Measurements from ENCODE around the gene PLEKHG4.

- TF ChIP-seq EHMT2 (IDR thresholded peaks at IDR 0.05; ENCODE audit: low read depth): no peak
- TF ChIP-seq EP300 (IDR thresholded peaks at IDR 0.05): no peak
- peak; percentile 58 for TF ChIP-seq CTCF (IDR thresholded peaks at IDR 0.05)
- TF ChIP-seq RFX5 (IDR thresholded peaks at IDR 0.05): no peak
- TF ChIP-seq POLR2A (IDR thresholded peaks at IDR 0.05; ENCODE audit: low read length): no peak
- no peak for TF ChIP-seq NFE2L2 (conservative IDR thresholded peaks at IDR 0.05; ENCODE audit: low read length)
- no peak for TF ChIP-seq CBX8 (IDR thresholded peaks at IDR 0.05)
- no peak for TF ChIP-seq RCOR1 (IDR thresholded peaks at IDR 0.05; ENCODE audit: low read depth, low read length)
- TF ChIP-seq MYC (IDR thresholded peaks at IDR 0.05; ENCODE audit: borderline replicate concordance, low read length): no peak
- no peak for TF ChIP-seq PHF8 (IDR thresholded peaks at IDR 0.05; ENCODE audit: borderline replicate concordance, low read depth)
- no peak for TF ChIP-seq KDM5A (IDR thresholded peaks at IDR 0.05)
- no peak for TF ChIP-seq REST (IDR thresholded peaks at IDR 0.05)
- TF ChIP-seq KDM1A (IDR thresholded peaks at IDR 0.05; ENCODE audit: low read depth): no peak
Observed at GRCh38 chr16:67260426-67261063, 18.8 kb upstream of the PLEKHG4 start.

Data from A549 (cell line).